ENCODE data around the gene NEK4. TPM values are rescaled to one million over a fixed set of nuclear protein-coding genes. Genes with fewer than 3 reads are reported as not detected.

The NEK4 gene
- total and polyA plus RNA-seq, 2 of the 13 experiments (the other 11 are each of a cell fraction or from before 2014, with no cell fraction given) = 16.5 to 38.0 TPM

GRCh38 chr3:52793702-52794611 lies 23.2 kb upstream of the NEK4 start (continued):
- TF ChIP-seq GABPA (IDR thresholded peaks at IDR 0.05; ENCODE audit: low read depth, low read length) (no peak), GABPA (CRISPR knock-in tag; IDR thresholded peaks at IDR 0.05; ENCODE audit: low read depth) (no peak), PAX8 (CRISPR knock-in tag; IDR thresholded peaks at IDR 0.05; ENCODE audit: borderline replicate concordance) (no peak), RERE (CRISPR knock-in tag; IDR thresholded peaks at IDR 0.05; ENCODE audit: low read depth) (no peak), ZSCAN12 (CRISPR knock-in tag; IDR thresholded peaks at IDR 0.05) (no peak), ZHX2 (IDR thresholded peaks at IDR 0.05; ENCODE audit: low read depth) (no peak), ZHX2 (CRISPR knock-in tag; IDR thresholded peaks at IDR 0.05; ENCODE audit: borderline replicate concordance) (no peak), ZNF563 (CRISPR knock-in tag; IDR thresholded peaks at IDR 0.05) (no peak), ZBTB34 (CRISPR knock-in tag; IDR thresholded peaks at IDR 0.05) (no peak), EHMT2 (IDR thresholded peaks at IDR 0.05; ENCODE audit: borderline replicate concordance, low read depth, low read length) (no peak), CBX5 (CRISPR knock-in tag; IDR thresholded peaks at IDR 0.05; ENCODE audit: borderline replicate concordance) (no peak), RFX5 (IDR thresholded peaks at IDR 0.05; ENCODE audit: low read depth, low read length) (no peak), ZNF704 (CRISPR knock-in tag; IDR thresholded peaks at IDR 0.05; ENCODE audit: borderline replicate concordance) (no peak), HOXA5 (CRISPR knock-in tag; IDR thresholded peaks at IDR 0.05) (no peak), ZSCAN29 (CRISPR knock-in tag; conservative IDR thresholded peaks at IDR 0.05) (no peak)

All from HepG2 (cell line).